H1 (cell line): ENCODE results near the gene HES5. TPM values are rescaled to one million over a fixed set of nuclear protein-coding genes. Genes with fewer than 3 reads are reported as not detected.

Source experiments
- CTCF ChIA-PET: fragments of 300-600 bp; sonication (Branson Sonifier 250); formaldehyde crosslinking; loops from one replicate; lab custom pipeline; 2021; ENCODE audit not compliant: partially characterized antibody; lab: Charles Lee
- POLR2A ChIA-PET: fragments of 300-600 bp; sonication (Branson Sonifier 250); formaldehyde crosslinking; loops from one replicate; lab custom pipeline; 2021; ENCODE audit warnings: inconsistent platforms; ENCODE audit not compliant: partially characterized antibody; lab: Charles Lee
- DNase-seq, 2 experiments: peaks; one replicate each; pipeline versions ENCODE4 v3.0.0 to v3.0.0-alpha.2; 2010 to 2022; ENCODE audit warnings: low spot score in 2 of 2, low read depth in 1 of 2, mixed read lengths in 1 of 2
- FAIRE-seq: peaks from 2 replicates; lab custom pipeline; 2011; peaks lifted over from hg19 to GRCh38; lab: Jason Lieb, UNC
- H2AFZ ChIP-seq: 2 replicates; pipeline ENCODE4 v1.8.1; 2012; ENCODE audit warnings: low read length, inconsistent platforms
- H2AK5ac ChIP-seq: 2 replicates; pipeline ENCODE4 v1.6.1; 2013; ENCODE audit warnings: low read depth, low read length
- H2BK120ac ChIP-seq: replicated peaks from 2 replicates; pipeline ENCODE3; 2013; ENCODE audit warnings: low read depth, low read length, inconsistent platforms
- H2BK12ac ChIP-seq: 2 replicates; pipeline ENCODE4 v1.6.1; 2013; ENCODE audit warnings: low read depth, low read length
- H2BK15ac ChIP-seq: 2 replicates; pipeline ENCODE4 v1.6.1; 2013; ENCODE audit warnings: low read length
- H2BK20ac ChIP-seq: 2 replicates; pipeline ENCODE4 v1.6.1; 2013; ENCODE audit warnings: low read length
- H2BK5ac ChIP-seq: 2 replicates; pipeline ENCODE4 v1.6.1; 2013; ENCODE audit warnings: low read depth, low read length
- H3K14ac ChIP-seq: 2 replicates; pipeline ENCODE4 v1.6.1; 2013; ENCODE audit warnings: inconsistent platforms; ENCODE audit not compliant: insufficient read length
- H3K18ac ChIP-seq: 2 replicates; pipeline ENCODE4 v1.6.1; 2013; ENCODE audit warnings: low read length; ENCODE audit errors: extremely low read depth
- H3K23ac ChIP-seq: 2 replicates; pipeline ENCODE4 v1.6.1; 2013; ENCODE audit warnings: inconsistent platforms; ENCODE audit not compliant: insufficient read length
- H3K23me2 ChIP-seq: 2 replicates; pipeline ENCODE4 v1.6.1; 2013; ENCODE audit warnings: low read depth, low read length
- H3K27ac ChIP-seq: 2 replicates; pipeline ENCODE4 v1.6.1; 2011; ENCODE audit warnings: low read depth, low read length, inconsistent platforms
- H3K27me3 ChIP-seq, 4 experiments: replicated peaks in 1 of 4; 1 replicate in 1 of 4; 2 replicates in 3 of 4; pipeline versions ENCODE4 v1.6.1 to v1.8.1; 2011 to 2013; ENCODE audit warnings: low read length in 3 of 4, mild to moderate bottlenecking in 3 of 4, inconsistent platforms in 2 of 4, mixed read lengths in 2 of 4, moderate library complexity in 1 of 4; ENCODE audit not compliant: control insufficient read depth in 3 of 4, insufficient read depth in 3 of 4; ENCODE audit errors: extremely low read depth in 1 of 4
- H3K36me3 ChIP-seq, 4 experiments: 2 replicates each; pipeline versions ENCODE4 v1.6.1 to v1.8.1; 2011 to 2013; ENCODE audit warnings: mild to moderate bottlenecking in 4 of 4, low read length in 3 of 4, moderate library complexity in 2 of 4, control low read depth in 1 of 4, inconsistent platforms in 1 of 4; ENCODE audit not compliant: insufficient read depth in 4 of 4, control insufficient read depth in 2 of 4
- H3K4ac ChIP-seq: replicated peaks from 2 replicates; pipeline ENCODE3; 2013; ENCODE audit warnings: low read length, low read depth, mixed read lengths, inconsistent platforms; ENCODE audit not compliant: insufficient read length
- H3K4me1 ChIP-seq, 4 experiments: replicated peaks in 1 of 4; 1 replicate in 1 of 4; 2 replicates in 3 of 4; pipeline versions ENCODE4 v1.6.1 to v1.8.1; 2011 to 2013; ENCODE audit warnings: low read length in 3 of 4, inconsistent platforms in 2 of 4, mixed read lengths in 1 of 4; ENCODE audit not compliant: insufficient read depth in 4 of 4, control insufficient read depth in 3 of 4
- H3K4me2 ChIP-seq, 2 experiments: 2 replicates each; pipeline versions ENCODE4 v1.6.1 to v1.8.1; 2011 to 2013; ENCODE audit warnings: low read depth in 2 of 2, low read length in 2 of 2, control low read depth in 1 of 2, inconsistent platforms in 1 of 2, mild to moderate bottlenecking in 1 of 2; ENCODE audit not compliant: insufficient read depth in 1 of 2
- H3K4me3 ChIP-seq, 4 experiments: fragments of 200-600, 300-600 bp in 1 of 4; sonication (generic), shearing (Covaris generic), sonication (Bioruptor Twin) in 1 of 4; 2 replicates each; pipeline versions ENCODE4 v1.5.1 to v1.8.1; 2011 to 2016; ENCODE audit warnings: low read length in 4 of 4, low read depth in 3 of 4, control low read depth in 2 of 4, inconsistent platforms in 2 of 4, mild to moderate bottlenecking in 2 of 4, mixed read lengths in 1 of 4, moderate library complexity in 1 of 4; ENCODE audit not compliant: insufficient read depth in 2 of 4; ENCODE audit errors: extremely low read depth in 1 of 4
- H3K56ac ChIP-seq: replicated peaks from 2 replicates; pipeline ENCODE3; 2013; ENCODE audit warnings: low read depth, mild to moderate bottlenecking, mixed read lengths, low read length, inconsistent platforms; ENCODE audit not compliant: insufficient read length
- H3K79me1 ChIP-seq: 2 replicates; pipeline ENCODE4 v1.6.1; 2013; ENCODE audit warnings: low read depth, low read length, control low read depth
- H3K79me2 ChIP-seq, 2 experiments: 2 replicates each; pipeline versions ENCODE4 v1.6.1 to v1.8.1; 2012 to 2013; ENCODE audit warnings: low read length in 2 of 2, mild to moderate bottlenecking in 2 of 2, inconsistent platforms in 1 of 2; ENCODE audit not compliant: insufficient read depth in 2 of 2, control insufficient read depth in 1 of 2
- H3K9ac ChIP-seq, 4 experiments: replicated peaks in 1 of 4; 1 replicate in 1 of 4; 2 replicates in 3 of 4; pipeline versions ENCODE4 v1.6.1 to v1.8.1; 2011 to 2013; ENCODE audit warnings: low read depth in 3 of 4, low read length in 3 of 4, control low read depth in 2 of 4, mild to moderate bottlenecking in 2 of 4, moderate library complexity in 2 of 4, inconsistent platforms in 1 of 4; ENCODE audit errors: extremely low read depth in 1 of 4
- H3K9me3 ChIP-seq, 2 experiments: 2 replicates each; pipeline versions ENCODE4 v1.6.1 to v1.8.1; 2012 to 2013; ENCODE audit warnings: mild to moderate bottlenecking in 2 of 2, moderate library complexity in 2 of 2, control low read depth in 1 of 2, inconsistent platforms in 1 of 2, low read depth in 1 of 2, low read length in 1 of 2, mixed read lengths in 1 of 2; ENCODE audit not compliant: insufficient read depth in 2 of 2
- H4K20me1 ChIP-seq, 2 experiments: replicated peaks in 1 of 2; 2 replicates each; pipeline versions ENCODE3 to v1.8.1; 2011 to 2013; ENCODE audit warnings: inconsistent platforms in 2 of 2, low read length in 2 of 2, mild to moderate bottlenecking in 1 of 2; ENCODE audit not compliant: insufficient read depth in 2 of 2, control insufficient read depth in 1 of 2
- H4K5ac ChIP-seq: 2 replicates; pipeline ENCODE4 v1.6.1; 2013; ENCODE audit warnings: low read length, low read depth, mixed read lengths, inconsistent platforms; ENCODE audit not compliant: insufficient read length
- H4K8ac ChIP-seq: 2 replicates; pipeline ENCODE4 v1.8.0; 2013; ENCODE audit warnings: mild to moderate bottlenecking, moderate library complexity, low read length, inconsistent platforms; ENCODE audit not compliant: insufficient read depth; ENCODE audit errors: extremely low read depth
- H4K91ac ChIP-seq: replicated peaks from 2 replicates; pipeline ENCODE3; 2013; ENCODE audit warnings: low read length, mixed read lengths, inconsistent platforms; ENCODE audit not compliant: insufficient read length
- BACH1 ChIP-seq: IDR thresholded peaks from 2 replicates; pipeline ENCODE4 v1.6.1; 2012; ENCODE audit warnings: low read length, improper control_type of control experiment
- BRCA1 ChIP-seq: IDR thresholded peaks from 2 replicates; pipeline ENCODE4 v1.6.1; 2012; ENCODE audit warnings: low read depth, low read length, improper control_type of control experiment
- CBX5 ChIP-seq: fragments of 300-800, 300-1000 bp; sonication (generic); IDR thresholded peaks from 2 replicates; pipeline ENCODE4 v1.7.1; 2016; ENCODE audit warnings: antibody characterized with exemption, low read length, low read depth
- GABPA ChIP-seq: IDR thresholded peaks from 2 replicates; pipeline ENCODE4 v1.6.1; 2011; ENCODE audit warnings: mild to moderate bottlenecking, low read length, moderate library complexity, borderline replicate concordance; ENCODE audit not compliant: insufficient read depth
- MAFK ChIP-seq: IDR thresholded peaks from 2 replicates; pipeline ENCODE4 v1.6.1; 2012; ENCODE audit warnings: low read depth, mild to moderate bottlenecking, improper control_type of control experiment, low read length
- NANOG ChIP-seq: IDR thresholded peaks from 2 replicates; pipeline ENCODE4 v1.6.1; 2011; ENCODE audit warnings: low read length, low read depth, mild to moderate bottlenecking, inconsistent platforms; ENCODE audit not compliant: insufficient read depth, poor library complexity, severe bottlenecking
- SAP30 ChIP-seq: fragments of 300-600 bp; sonication (generic); IDR thresholded peaks from 2 replicates; pipeline ENCODE4 v1.7.1; 2012; ENCODE audit warnings: low read length, moderate library complexity, mild to moderate bottlenecking, inconsistent platforms; ENCODE audit not compliant: insufficient read depth, insufficient replicate concordance
- SIN3A ChIP-seq, 2 experiments: IDR thresholded peaks in 1 of 2; conservative IDR thresholded peaks in 1 of 2; 2 replicates each; pipeline ENCODE4 v1.6.1; 2011 to 2012; ENCODE audit warnings: low read length in 2 of 2, improper control_type of control experiment in 1 of 2, low read depth in 1 of 2, mild to moderate bottlenecking in 1 of 2
- TAF1 ChIP-seq: IDR thresholded peaks from 2 replicates; pipeline ENCODE4 v1.6.1; 2011; ENCODE audit warnings: mild to moderate bottlenecking, low read depth, low read length
- TCF12 ChIP-seq: IDR thresholded peaks from 2 replicates; pipeline ENCODE4 v1.6.1; 2011; ENCODE audit warnings: low read depth, mild to moderate bottlenecking, low read length
- ZNF274 ChIP-seq: IDR thresholded peaks from 2 replicates; pipeline ENCODE4 v1.7.0; 2012; ENCODE audit warnings: low read length, borderline replicate concordance; ENCODE audit errors: extremely low read depth
- WGBS, 2 experiments: shearing (Covaris generic) in 1 of 2; methylation state at CpG; one replicate each; pipeline versions ENCODE4 v1.1.6 to v1.1.7; 2013 to 2015; ENCODE audit warnings: low lambda C conversion rate in 2 of 2, mixed read lengths in 2 of 2, inconsistent platforms in 1 of 2, low coverage in 1 of 2, missing lambda C conversion rate in 1 of 2; ENCODE audit not compliant: insufficient replicate concordance in 2 of 2, insufficient coverage in 1 of 2, insufficient read length in 1 of 2; ENCODE audit errors: extremely low coverage in 1 of 2, missing lambda C conversion rate in 1 of 2; 5-methylcytosine and 5-hydroxymethylcytosine counted together
- polyA plus RNA-seq, 7 experiments: library from polyadenylated mRNA; depleted of rRNA in 3 of 7; stranded (reverse) in 5 of 7; unstranded in 2 of 7; fragments of >200 nt in 5 of 7; fragments of 200-250 nt in 2 of 7; gene quantifications; 1 replicate in 5 of 7; 2 replicates in 1 of 7; 4 replicates in 1 of 7; pipeline versions ENCODE4 v1.2.1 to v1.2.3, GENCODE V29; 2011 to 2013; ENCODE audit warnings: missing spikeins in 2 of 7, mixed read lengths in 2 of 7
- total RNA-seq: library from RNA; stranded (reverse); fragmentation: NEBNext Ultra II Directional; extraction: Animal tissue kit (Norgen Biotek cat#: 25700); gene quantifications from 2 replicates; pipeline ENCODE4 v1.2.1, GENCODE V29; 2021

HES5 gene
- total and polyA plus RNA-seq, 2 of the 8 experiments (the other 6 are each of a cell fraction or from before 2014, with no cell fraction given): 0.22 TPM; not detected in 1

DNA sequence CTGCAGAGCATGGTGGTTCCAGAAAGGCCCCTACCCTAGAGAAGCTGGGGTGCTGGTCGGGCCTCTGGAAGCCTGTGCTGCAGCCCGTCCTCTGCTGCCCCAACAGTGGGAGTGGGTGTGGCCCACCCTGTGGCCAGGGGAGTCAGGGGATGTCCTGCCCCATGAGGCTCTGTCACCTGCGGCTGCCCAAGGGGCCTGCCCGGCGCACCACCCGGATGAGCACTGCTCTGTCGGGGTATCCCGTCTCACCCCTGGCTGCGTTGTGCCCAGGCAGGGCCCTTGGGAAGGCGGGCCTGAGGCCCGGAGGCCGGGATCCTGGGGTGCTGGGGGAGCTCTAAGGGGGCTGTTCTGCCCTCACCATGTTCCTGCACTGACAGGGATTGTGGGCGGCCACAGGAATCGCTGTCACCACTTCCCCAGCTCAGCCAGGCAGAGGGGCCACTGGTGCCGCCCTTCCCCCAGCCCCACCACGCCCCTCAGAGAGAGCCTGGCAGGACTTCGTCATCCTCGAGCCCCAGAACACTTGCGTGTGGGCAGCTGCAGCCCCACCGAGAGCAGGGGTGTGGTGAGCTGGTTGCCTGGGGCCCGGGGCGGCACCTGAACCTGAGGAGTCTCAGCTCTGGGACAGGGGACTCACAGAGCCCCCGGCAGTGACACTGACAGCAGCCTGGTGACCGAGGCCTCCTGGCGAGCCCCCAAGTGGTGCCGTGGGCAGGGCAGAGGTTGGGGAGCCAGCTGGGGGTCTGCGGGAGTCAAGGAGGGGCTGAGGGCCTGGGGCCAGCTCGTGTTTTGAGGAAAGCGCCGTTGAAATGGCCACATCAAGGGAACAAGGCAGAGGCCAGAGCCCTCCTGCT, 23.8 kb downstream of the HES5 start:
- ChIA-PET POLR2A (interaction anchor here (0.7 to 2.8 kb wide), 5 partner anchors 12 to 333 kb away, joined by 3 to 11 read pairs (median 5); partner anchors contain the start of gene PANK4), CTCF (interaction anchor here (0.8 to 2.4 kb wide), 9 partner anchors 8 to 1011 kb away, joined by 3 to 9 read pairs (median 4); no protein-coding TSS in a partner anchor)
- Histone ChIP-seq H2BK5ac (no peak overlapping the region), H3K27ac (no peak overlapping the region), H3K4me1 (no peaks in the 10 kb centered on the region; a peak in 1 of 7 replicates), H4K91ac (no peak overlapping the region), H3K4me3 (no peak overlapping the region), H3K36me3 (peaks cover 5 to 30% (median 12%) of the 10 kb centered on the region in 4 experiments; a peak in 6 of 8 replicates), H3K79me2 (no peaks in the 10 kb centered on the region), H3K27me3 (no peaks in the 10 kb centered on the region; a peak in 2 of 7 replicates), H4K8ac (peak overlapping the region; percentile 35; the same call in 1 of the 2 replicates), H3K23me2 (no peaks in the 10 kb centered on the region), H3K23ac (no peak overlapping the region), H3K18ac (no peak overlapping the region), H2BK120ac (no peak overlapping the region), H3K9ac (no peak overlapping the region), H2BK12ac (no peak overlapping the region), H2BK20ac (no peak overlapping the region), H3K79me1 (no peaks in the 10 kb centered on the region), H3K56ac (no peak overlapping the region), H4K5ac (no peak overlapping the region), H3K9me3 (no peaks in the 10 kb centered on the region), H3K4ac (no peak overlapping the region), H3K14ac (no peak overlapping the region), H2BK15ac (no peak overlapping the region), H2AFZ (no peak overlapping the region), H2AK5ac (no peak overlapping the region), H3K4me2 (no peak overlapping the region), H4K20me1 (peaks cover 6 to 20% of the 10 kb centered on the region in 2 experiments)
- FAIRE-seq (no peak), DNase-seq (no peak)
- WGBS, 2 experiments: 84% methylated on average over 20 of the region's 30 CpGs; no CpG with 5 or more reads in 1 of the 2 experiments
- TF ChIP-seq BACH1 (no peak), SAP30 (no peak), SIN3A (conservative IDR thresholded peaks at IDR 0.05 in 1 of 2, IDR thresholded peaks at IDR 0.05 in 1 of 2; ENCODE audit: low read depth in 1 of 2, low read length in 2 of 2) (no peak), TCF12 (no peak), MAFK (no peak), TAF1 (no peak), GABPA (no peak; the same call in 1 of the 2 replicates), BRCA1 (no peak), ZNF274 (no peak), CBX5 (no peak), NANOG (no peak)
